OCI-LY7 (cell line): ENCODE data around the gene DST. TPM values are rescaled to one million over a fixed set of nuclear protein-coding genes. Genes with fewer than 3 reads are reported as not detected.

Source experiments
- BruUV-seq: library from RNA; stranded (reverse); fragments of 400-500 nt; replicated peaks from 2 replicates; lab custom pipeline; 2021; lab: Mats Ljungman, UMichigan
- CTCF ChIA-PET: fragments of 300-600 bp; sonication (Branson Sonifier 250); formaldehyde crosslinking; loops from one replicate; lab custom pipeline; 2022; ENCODE audit warnings: antibody characterized with exemption; ENCODE audit not compliant: unreplicated experiment; lab: Charles Lee
- POLR2A ChIA-PET: fragments of 300-600 bp; sonication (Branson Sonifier 250); formaldehyde crosslinking; loops from one replicate; lab custom pipeline; 2022; ENCODE audit warnings: antibody characterized with exemption; lab: Charles Lee
- DNase-seq: peaks from one replicate; pipeline ENCODE4 v3.0.0-alpha.2; 2015; ENCODE audit warnings: low spot score
- H2AFZ ChIP-seq: fragments of 200-600 bp; sonication (generic), shearing (Covaris generic); 2 replicates; pipeline ENCODE4 v1.6.1; 2014; ENCODE audit warnings: mild to moderate bottlenecking, antibody characterized with exemption, low read length, moderate library complexity
- H3K27ac ChIP-seq: fragments of 200-600 bp; sonication (generic); 2 replicates; pipeline ENCODE4 v1.5.1; 2014; ENCODE audit warnings: mixed run types, low read depth, mild to moderate bottlenecking, moderate library complexity, low read length, inconsistent platforms; ENCODE audit not compliant: poor library complexity, severe bottlenecking
- H3K36me3 ChIP-seq: fragments of 200-600 bp; sonication (generic); 2 replicates; pipeline ENCODE4 v1.6.1; 2014; ENCODE audit warnings: mild to moderate bottlenecking, antibody characterized with exemption, low read length, moderate library complexity, mixed read lengths; ENCODE audit not compliant: insufficient read depth
- H3K4me1 ChIP-seq: fragments of 200-600 bp; sonication (generic); 2 replicates; pipeline ENCODE4 v1.5.1; 2014; ENCODE audit warnings: mild to moderate bottlenecking, low read length; ENCODE audit not compliant: insufficient read depth, poor library complexity, severe bottlenecking
- H3K4me2 ChIP-seq: fragments of 200-600 bp; sonication (generic); 2 replicates; pipeline ENCODE4 v1.6.1; 2014; ENCODE audit warnings: mild to moderate bottlenecking, low read length
- H3K4me3 ChIP-seq: fragments of 200-600 bp; sonication (generic); 2 replicates; pipeline ENCODE4 v1.5.1; 2014; ENCODE audit warnings: mild to moderate bottlenecking, low read depth, low read length; ENCODE audit not compliant: poor library complexity, severe bottlenecking
- H3K79me2 ChIP-seq: fragments of 200-600 bp; sonication (generic); 2 replicates; pipeline ENCODE4 v1.6.1; 2016; ENCODE audit warnings: low read depth, mild to moderate bottlenecking, low read length, moderate library complexity, mixed read lengths; ENCODE audit not compliant: insufficient read depth
- H3K9me2 ChIP-seq: fragments of 200-600 bp; sonication (generic); 2 replicates; pipeline ENCODE4 v1.6.1; 2016; ENCODE audit warnings: mild to moderate bottlenecking, low read length, mixed read lengths; ENCODE audit not compliant: insufficient read depth
- H3K9me3 ChIP-seq: fragments of 200-600 bp; sonication (generic); 2 replicates; pipeline ENCODE4 v1.6.1; 2014; ENCODE audit warnings: mild to moderate bottlenecking, mixed run types, low read length, mixed read lengths
- H4K20me1 ChIP-seq: fragments of 200-600 bp; sonication (generic); 2 replicates; pipeline ENCODE4 v1.6.1; 2014; ENCODE audit warnings: mild to moderate bottlenecking, antibody characterized with exemption, low read length, moderate library complexity, mixed read lengths; ENCODE audit not compliant: insufficient read depth
- EZH2phosphoT487 ChIP-seq: fragments of 200-600 bp; sonication (generic); IDR thresholded peaks from 2 replicates; pipeline ENCODE4 v1.6.1; 2018; ENCODE audit warnings: low read depth, borderline replicate concordance, mild to moderate bottlenecking, mixed run types, antibody characterized with exemption, low read length, moderate library complexity, mixed read lengths
- intact Hi-C: fragments of 100-400 bp; cut with micrococcal nuclease; formaldehyde crosslinking; loops from one replicate; pipeline ENCODE4 v1.10.0; 2022; ENCODE audit not compliant: unreplicated experiment
- total RNA-seq, 2 experiments: library from RNA; depleted of rRNA in 1 of 2; stranded (reverse); fragments of >200 nt in 1 of 2; shearing (Covaris generic) in 1 of 2; gene quantifications; 2 replicates each; pipeline ENCODE4 v1.2.3, GENCODE V29; 2014 to 2022
- TF ChIP-seq, protein P1 (sequence below): fragments of 200-600 bp; sonication (generic); conservative IDR thresholded peaks from 2 replicates; pipeline ENCODE4 v1.5.1; 2014; ENCODE audit warnings: mild to moderate bottlenecking, antibody characterized with exemption, low read length, moderate library complexity, mixed read lengths

Gene DST
- total RNA-seq, 2 experiments from 2014 or later, result 8.4 to 19.4 TPM

- no peak for DNase-seq
- Histone ChIP-seq H3K4me2 (peak overlapping the region; percentile 41; the same call in 1 of the 2 replicates), H3K27ac (no peak overlapping the region), H4K20me1 (no peaks in the 10 kb centered on the region), H3K4me1 (peaks cover 51% of the 10 kb centered on the region), H3K36me3 (no peaks in the 10 kb centered on the region), H3K9me3 (no peaks in the 10 kb centered on the region), H3K9me2 (no peaks in the 10 kb centered on the region), H3K79me2 (no peaks in the 10 kb centered on the region), H3K4me3 (no peak overlapping the region), H2AFZ (peak overlapping the region; percentile 59; the same call in 1 of the 2 replicates)
- TF ChIP-seq, protein P1, sequence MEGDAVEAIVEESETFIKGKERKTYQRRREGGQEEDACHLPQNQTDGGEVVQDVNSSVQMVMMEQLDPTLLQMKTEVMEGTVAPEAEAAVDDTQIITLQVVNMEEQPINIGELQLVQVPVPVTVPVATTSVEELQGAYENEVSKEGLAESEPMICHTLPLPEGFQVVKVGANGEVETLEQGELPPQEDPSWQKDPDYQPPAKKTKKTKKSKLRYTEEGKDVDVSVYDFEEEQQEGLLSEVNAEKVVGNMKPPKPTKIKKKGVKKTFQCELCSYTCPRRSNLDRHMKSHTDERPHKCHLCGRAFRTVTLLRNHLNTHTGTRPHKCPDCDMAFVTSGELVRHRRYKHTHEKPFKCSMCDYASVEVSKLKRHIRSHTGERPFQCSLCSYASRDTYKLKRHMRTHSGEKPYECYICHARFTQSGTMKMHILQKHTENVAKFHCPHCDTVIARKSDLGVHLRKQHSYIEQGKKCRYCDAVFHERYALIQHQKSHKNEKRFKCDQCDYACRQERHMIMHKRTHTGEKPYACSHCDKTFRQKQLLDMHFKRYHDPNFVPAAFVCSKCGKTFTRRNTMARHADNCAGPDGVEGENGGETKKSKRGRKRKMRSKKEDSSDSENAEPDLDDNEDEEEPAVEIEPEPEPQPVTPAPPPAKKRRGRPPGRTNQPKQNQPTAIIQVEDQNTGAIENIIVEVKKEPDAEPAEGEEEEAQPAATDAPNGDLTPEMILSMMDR, result no peak
- TF ChIP-seq EZH2phosphoT487, result no peak
- CTCF ChIA-PET, result interaction anchor here (0.6 kb wide), 1 partner anchor 10 kb away, joined by 3 read pairs; no protein-coding TSS in a partner anchor
- intact Hi-C loops, result no loop called here
- BruUV-seq, result no TSS peak
- POLR2A ChIA-PET, result interaction anchor here (0.7 to 1.7 kb wide), 3 partner anchors 8 to 15 kb away, joined by 3 to 9 read pairs (median 8); no protein-coding TSS in a partner anchor
These were observed 103.8 kb downstream of the DST start for GRCh38 chr6:56538851-56539250.

DNA sequence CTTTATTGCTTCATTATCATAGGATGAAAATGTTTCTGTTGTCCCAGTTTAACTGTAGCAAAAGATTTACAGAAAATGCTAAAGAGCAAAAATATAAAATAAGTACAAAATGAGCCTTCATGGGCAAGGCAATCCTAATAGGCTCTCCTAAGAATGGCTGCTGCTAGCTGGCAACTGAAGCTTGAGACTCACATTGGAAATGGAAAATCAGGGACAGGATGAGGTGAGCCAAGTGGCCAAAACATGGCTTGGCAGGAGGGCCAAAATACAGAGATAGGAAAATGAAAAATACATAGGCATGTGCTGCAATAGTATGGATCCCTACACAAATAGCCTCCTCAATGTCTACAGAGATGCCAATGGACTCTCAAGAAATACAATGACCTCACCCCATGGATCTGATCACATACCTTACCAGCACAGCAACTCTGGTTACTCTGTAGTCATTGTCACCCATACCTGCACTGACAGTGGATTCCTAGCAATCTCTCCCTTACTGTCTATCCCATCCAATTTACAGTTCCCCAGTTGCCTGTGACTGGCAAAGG is 105.4 kb downstream of the DST start:
- CTCF ChIA-PET, result no interaction called here
- intact Hi-C loops, result no loop called here
- no peak overlapping the region for H3K27ac ChIP-seq

GRCh38 chr6:56536536-56536935 is 106.2 kb downstream of the DST start:
- H3K9me2 ChIP-seq, result no peaks in the 10 kb centered on the region
- POLR2A ChIA-PET, result no interaction called here
- no peak overlapping the region for H3K4me3 ChIP-seq
- CTCF ChIA-PET, result no interaction called here
- no peak overlapping the region for H3K27ac ChIP-seq
- peak overlapping the region; percentile 23; the same call in 1 of the 2 replicates for H3K4me2 ChIP-seq
- BruUV-seq, result no TSS peak
- H3K79me2 ChIP-seq, result no peaks in the 10 kb centered on the region
- intact Hi-C loops, result no loop called here
- no peaks in the 10 kb centered on the region for H4K20me1 ChIP-seq
- no peak for DNase-seq
- H3K4me1 ChIP-seq, result peaks cover 68% of the 10 kb centered on the region
- 0 out of 2 replicates have a peak overlapping the region, but pooled peaks have one; percentile 2 for H2AFZ ChIP-seq
- no peaks in the 10 kb centered on the region for H3K9me3 ChIP-seq
- no peaks in the 10 kb centered on the region for H3K36me3 ChIP-seq
- no peak for TF ChIP-seq EZH2phosphoT487
- TF ChIP-seq, protein P1, result no peak

More for the DNA sequence above, 105.4 kb downstream of the DST start:
- H3K79me2 ChIP-seq, result no peaks in the 10 kb centered on the region
- BruUV-seq, result no TSS peak
- no peak overlapping the region for H3K4me3 ChIP-seq
- no peak for TF ChIP-seq EZH2phosphoT487
- TF ChIP-seq, protein P1, result no peak
- H4K20me1 ChIP-seq, result no peaks in the 10 kb centered on the region
- H3K9me3 ChIP-seq, result no peaks in the 10 kb centered on the region
- peaks cover 65% of the 10 kb centered on the region for H3K4me1 ChIP-seq
- no peak for DNase-seq
- H3K36me3 ChIP-seq, result no peaks in the 10 kb centered on the region
- no peaks in the 10 kb centered on the region for H3K9me2 ChIP-seq
- H2AFZ ChIP-seq, result no peak overlapping the region
- POLR2A ChIA-PET, result no interaction called here
- H3K4me2 ChIP-seq, result no peak overlapping the region
